A673 (cell line): Measurements from ENCODE around the gene SF3B4. TPM values are rescaled to one million over a fixed set of nuclear protein-coding genes. Genes with fewer than 3 reads are reported as not detected.

ENCODE experiments used
- BruUV-seq: library from RNA; stranded (reverse); fragments of 400-500 nt; replicated peaks from 2 replicates; lab custom pipeline; 2021; lab: Mats Ljungman, UMichigan
- CTCF ChIA-PET: fragments of 300-600 bp; sonication (Branson Sonifier 250); formaldehyde crosslinking; loops from one replicate; lab custom pipeline; 2022; ENCODE audit warnings: antibody characterized with exemption; lab: Charles Lee
- POLR2A ChIA-PET: fragments of 300-600 bp; sonication (Branson Sonifier 250); formaldehyde crosslinking; loops from one replicate; lab custom pipeline; 2022; ENCODE audit warnings: antibody characterized with exemption; ENCODE audit not compliant: low non-redundant PET; lab: Charles Lee
- DNase-seq: peaks from one replicate; pipeline ENCODE4 v3.0.0-alpha.2; 2015; ENCODE audit warnings: low spot score
- H3K27ac ChIP-seq: fragments of 200-600 bp; sonication (generic); 2 replicates; pipeline ENCODE4 v1.5.1; 2016; ENCODE audit warnings: mixed run types, low read depth, mild to moderate bottlenecking, mixed read lengths, antibody characterized with exemption, low read length; ENCODE audit not compliant: poor library complexity, severe bottlenecking
- H3K27me3 ChIP-seq: fragments of 200-600 bp; sonication (generic); replicated peaks from 2 replicates; pipeline ENCODE4 v1.6.1; 2017; ENCODE audit warnings: mixed run types, low read depth, mild to moderate bottlenecking, mixed read lengths, antibody characterized with exemption, low read length; ENCODE audit not compliant: insufficient read depth, poor library complexity
- H3K36me3 ChIP-seq: fragments of 200-600 bp; sonication (generic); 2 replicates; pipeline ENCODE4 v1.6.1; 2016; ENCODE audit warnings: mixed run types, mild to moderate bottlenecking, mixed read lengths, antibody characterized with exemption, low read length; ENCODE audit not compliant: insufficient read depth, poor library complexity, severe bottlenecking
- H3K4me1 ChIP-seq: fragments of 200-600 bp; sonication (generic); 2 replicates; pipeline ENCODE4 v1.6.1; 2017; ENCODE audit warnings: mixed run types, mild to moderate bottlenecking, mixed read lengths, antibody characterized with exemption, low read length; ENCODE audit not compliant: insufficient read depth, poor library complexity, severe bottlenecking
- H3K4me3 ChIP-seq: fragments of 200-600 bp; sonication (generic); 2 replicates; pipeline ENCODE4 v1.5.1; 2016; ENCODE audit warnings: low read depth, mixed run types, mild to moderate bottlenecking, mixed read lengths, low read length; ENCODE audit not compliant: poor library complexity, severe bottlenecking
- H3K9me3 ChIP-seq: fragments of 200-600 bp; sonication (generic); 2 replicates; pipeline ENCODE4 v1.6.1; 2016; ENCODE audit warnings: mixed run types, low read depth, mild to moderate bottlenecking, mixed read lengths, antibody characterized with exemption, low read length; ENCODE audit not compliant: poor library complexity, severe bottlenecking
- EZH2 ChIP-seq: fragments of 200-600 bp; sonication (generic); IDR thresholded peaks from 2 replicates; pipeline ENCODE4 v1.6.1; 2017; ENCODE audit warnings: borderline replicate concordance, low read depth, mild to moderate bottlenecking, mixed read lengths, antibody characterized with exemption, low read length; ENCODE audit not compliant: poor library complexity, severe bottlenecking
- intact Hi-C: fragments of 100-400 bp; cut with micrococcal nuclease; formaldehyde crosslinking; loops from one replicate; pipeline ENCODE4 v1.10.0; 2022; ENCODE audit not compliant: unreplicated experiment
- total RNA-seq: library from RNA; stranded (reverse); gene quantifications from 2 replicates; pipeline ENCODE4 v1.2.3, GENCODE V29; 2021
- TF ChIP-seq, protein P1 (sequence below): fragments of 300-800, 200-600 bp; sonication (generic); conservative IDR thresholded peaks from 2 replicates; pipeline ENCODE4 v1.5.1; 2017; ENCODE audit warnings: low read depth, mild to moderate bottlenecking, antibody characterized with exemption, low read length, moderate library complexity, mixed read lengths

Gene SF3B4
- total RNA-seq, 1 experiment from 2014 or later: 137 TPM

DNA sequence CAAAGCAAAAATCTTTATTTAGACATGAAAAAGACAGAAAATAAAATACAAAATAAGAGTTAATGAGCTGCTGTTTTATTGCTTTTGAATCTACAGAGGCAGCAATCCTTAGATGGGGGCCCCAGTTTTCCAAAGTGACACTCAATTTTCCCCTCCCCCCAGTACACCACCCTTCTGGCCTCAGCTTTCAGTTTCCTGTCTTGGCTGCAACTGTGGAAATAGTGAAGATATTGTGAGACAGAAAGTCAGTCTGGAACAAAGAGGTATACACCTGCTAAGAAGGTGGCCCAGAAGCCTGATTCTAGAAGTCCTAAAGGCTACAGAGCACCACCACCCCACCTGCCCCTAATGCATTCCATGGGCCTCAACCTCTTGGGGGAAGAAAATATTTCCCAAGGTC is 10.2 kb upstream of the SF3B4 start:
- no peaks in the 10 kb centered on the region for H3K27me3 ChIP-seq
- no peak overlapping the region for H3K4me3 ChIP-seq
- DNase-seq: no peak
- BruUV-seq: no TSS peak
- H3K4me1 ChIP-seq: peaks cover 25% of the 10 kb centered on the region
- TF ChIP-seq, protein P1, sequence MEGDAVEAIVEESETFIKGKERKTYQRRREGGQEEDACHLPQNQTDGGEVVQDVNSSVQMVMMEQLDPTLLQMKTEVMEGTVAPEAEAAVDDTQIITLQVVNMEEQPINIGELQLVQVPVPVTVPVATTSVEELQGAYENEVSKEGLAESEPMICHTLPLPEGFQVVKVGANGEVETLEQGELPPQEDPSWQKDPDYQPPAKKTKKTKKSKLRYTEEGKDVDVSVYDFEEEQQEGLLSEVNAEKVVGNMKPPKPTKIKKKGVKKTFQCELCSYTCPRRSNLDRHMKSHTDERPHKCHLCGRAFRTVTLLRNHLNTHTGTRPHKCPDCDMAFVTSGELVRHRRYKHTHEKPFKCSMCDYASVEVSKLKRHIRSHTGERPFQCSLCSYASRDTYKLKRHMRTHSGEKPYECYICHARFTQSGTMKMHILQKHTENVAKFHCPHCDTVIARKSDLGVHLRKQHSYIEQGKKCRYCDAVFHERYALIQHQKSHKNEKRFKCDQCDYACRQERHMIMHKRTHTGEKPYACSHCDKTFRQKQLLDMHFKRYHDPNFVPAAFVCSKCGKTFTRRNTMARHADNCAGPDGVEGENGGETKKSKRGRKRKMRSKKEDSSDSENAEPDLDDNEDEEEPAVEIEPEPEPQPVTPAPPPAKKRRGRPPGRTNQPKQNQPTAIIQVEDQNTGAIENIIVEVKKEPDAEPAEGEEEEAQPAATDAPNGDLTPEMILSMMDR: no peak
- TF ChIP-seq EZH2: no peak
- no peaks in the 10 kb centered on the region for H3K9me3 ChIP-seq
- H3K36me3 ChIP-seq: no peaks in the 10 kb centered on the region
- ChIA-PET POLR2A (no interaction called here), CTCF (no interaction called here)
- no peak overlapping the region for H3K27ac ChIP-seq
- intact Hi-C loops: no loop called here

DNA sequence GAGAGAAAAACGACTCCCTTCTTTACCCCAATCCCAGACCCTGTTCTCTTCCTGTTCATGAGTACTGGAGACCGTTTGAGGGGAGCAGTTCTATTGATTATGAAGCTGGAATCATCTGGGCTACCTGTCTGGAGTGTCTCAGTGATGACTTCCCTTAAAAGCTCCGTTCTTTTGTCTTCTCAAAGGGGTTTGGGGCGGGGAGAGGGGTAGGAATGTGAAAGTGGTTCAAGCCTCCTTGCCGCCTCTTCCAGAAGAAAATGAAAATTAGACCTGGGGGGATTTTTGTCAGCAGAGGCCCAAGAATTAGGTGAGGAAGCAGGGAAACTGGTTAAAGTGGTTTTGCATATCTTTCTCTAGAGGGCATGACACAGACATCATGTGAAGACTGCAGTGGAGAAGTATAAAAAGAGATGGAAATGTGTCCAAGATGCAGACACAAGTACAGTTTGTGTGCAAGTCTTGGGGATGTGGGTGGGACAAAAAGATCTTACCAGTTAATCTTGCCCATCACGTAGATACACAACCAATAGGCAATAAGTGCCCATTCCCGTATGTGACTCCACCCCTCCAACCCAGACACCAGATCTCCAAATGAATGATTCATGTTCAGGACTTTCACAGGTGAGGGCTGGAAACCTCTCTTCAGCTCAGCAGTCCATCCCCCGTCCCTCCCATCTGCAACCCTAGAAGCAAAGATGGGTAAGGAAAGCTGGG is 9.5 kb upstream of the SF3B4 start:
- POLR2A ChIA-PET: no interaction called here
- TF ChIP-seq EZH2: no peak
- TF ChIP-seq, protein P1: no peak
- intact Hi-C loops: no loop called here
- peak; percentile 45 for DNase-seq
- no TSS peak for BruUV-seq
- Histone ChIP-seq H3K4me3 (peak overlapping the region; percentile 50), H3K4me1 (peaks cover 25% of the 10 kb centered on the region), H3K36me3 (no peaks in the 10 kb centered on the region), H3K27me3 (no peaks in the 10 kb centered on the region), H3K9me3 (no peaks in the 10 kb centered on the region), H3K27ac (peak overlapping the region; percentile 39)
- CTCF ChIA-PET: no interaction called here

DNA sequence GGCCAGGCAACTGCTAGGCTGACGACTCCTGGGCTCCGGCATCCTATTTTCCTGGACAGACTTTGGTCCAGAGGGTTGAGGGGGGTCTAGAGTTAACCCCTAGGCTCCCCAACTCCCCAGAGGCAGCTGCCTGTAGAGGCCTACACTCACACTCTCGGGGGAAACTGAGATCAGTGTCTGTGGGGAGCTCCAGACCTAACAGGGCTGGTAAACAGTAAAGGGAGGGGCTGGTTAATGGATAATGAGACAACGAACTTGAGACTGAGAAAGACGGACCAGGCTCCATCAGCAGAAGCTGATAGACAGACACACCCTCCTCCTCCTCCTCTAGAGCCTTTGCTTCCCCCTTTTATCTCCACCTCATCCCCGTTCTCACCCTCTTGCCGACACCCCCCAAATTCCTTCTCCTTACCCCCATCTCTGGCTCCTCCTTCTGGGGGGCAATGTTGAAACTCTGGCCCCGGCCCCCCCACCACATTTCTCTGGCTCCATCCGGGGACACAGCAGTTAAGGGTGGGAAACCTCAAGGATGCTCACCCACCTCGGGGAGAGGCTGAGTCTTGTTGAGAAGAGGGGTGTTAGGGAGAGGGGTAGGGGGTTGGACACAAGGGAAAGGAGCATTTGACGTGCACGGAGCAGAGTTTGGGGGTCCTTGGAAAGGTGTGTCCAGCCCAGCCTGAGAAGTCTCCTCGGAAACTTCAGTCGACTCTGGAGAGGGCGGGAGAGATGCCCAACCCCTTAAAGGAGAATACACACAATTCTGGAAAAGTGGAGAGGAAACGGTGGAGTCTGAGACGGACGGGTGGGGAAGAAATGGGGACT is 8.8 kb upstream of the SF3B4 start, which contains the start of gene MTMR11:
Gene MTMR11, minus strand, starts transcription at position 710 of the 822 bp plus-strand sequence. Its CDS starts 232 bp downstream, at position 478.
- H3K36me3 ChIP-seq: no peaks in the 10 kb centered on the region
- ChIA-PET CTCF (interaction anchor here (0.6 kb wide), 1 partner anchor 251 kb away, joined by 4 read pairs; no protein-coding TSS in a partner anchor), POLR2A (no interaction called here)
- no peaks in the 10 kb centered on the region for H3K27me3 ChIP-seq
- BruUV-seq: no TSS peak
- peak; percentile 51 for DNase-seq
- H3K4me1 ChIP-seq: peaks cover 25% of the 10 kb centered on the region
- TF ChIP-seq, protein P1: no peak
- TF ChIP-seq EZH2: no peak
- peak within 1 kb of the TSS; percentile 50 for H3K4me3 ChIP-seq
- intact Hi-C loops: no loop called here
- H3K9me3 ChIP-seq: no peaks in the 10 kb centered on the region
- H3K27ac ChIP-seq: peak within 1 kb of the TSS; percentile 39
